ENCODE results near the gene PIK3AP1.
"Not testable (repeated sequence)": the region's sequence is repeated elsewhere in the genome, so short reads cannot be mapped to it uniquely, and the experiment has no call there.

Gene PIK3AP1

DNA sequence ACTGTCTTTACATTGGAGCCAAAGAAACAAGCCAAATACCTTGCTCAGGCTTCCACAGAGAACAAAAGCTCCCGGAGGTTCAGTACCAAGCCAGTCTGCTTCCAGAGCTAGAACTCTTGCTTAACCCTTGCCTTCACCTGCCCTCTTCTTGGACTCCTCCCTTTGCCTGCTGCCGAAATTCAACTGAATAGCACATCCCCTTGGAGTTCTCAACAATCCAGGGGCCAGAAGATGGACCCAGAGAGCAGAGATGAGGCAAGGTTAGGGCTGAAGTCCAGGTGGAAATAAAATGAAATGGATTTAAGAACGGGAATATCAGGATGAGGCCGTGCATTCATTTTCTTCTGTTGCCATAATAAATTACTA, 876 bp upstream of the PIK3AP1 start:
- no peak for DNase-seq (ENCODE audit: low spot score)

DNA sequence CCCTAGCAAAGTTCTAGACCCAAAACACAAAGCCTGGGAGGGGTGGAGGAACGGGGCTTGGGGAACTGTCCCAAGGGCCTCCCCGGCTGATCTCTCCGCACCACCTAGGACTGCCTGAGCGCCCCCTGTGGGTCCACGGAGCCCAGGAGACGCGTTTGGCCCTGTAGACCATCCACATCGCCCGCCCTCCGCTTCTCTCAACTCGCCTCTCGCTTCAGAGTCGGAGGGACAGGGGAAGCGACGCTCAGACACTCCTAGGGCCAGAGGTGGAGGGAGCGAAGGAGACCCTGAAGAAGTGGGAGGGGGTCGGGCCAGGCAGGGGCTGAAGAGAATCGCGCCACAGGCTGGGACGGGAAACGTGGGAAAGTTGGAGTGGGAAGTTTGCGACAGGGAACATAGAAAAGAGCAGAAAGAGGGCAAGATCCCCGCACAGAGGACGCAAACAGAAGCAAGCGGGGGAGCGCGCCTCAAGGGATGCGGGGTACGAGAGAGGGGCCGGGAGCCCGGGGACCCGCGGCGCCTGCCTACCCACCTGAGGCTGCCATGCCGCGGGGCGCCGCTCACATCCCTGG, 378 bp downstream of the PIK3AP1 start:
- no peak for DNase-seq (ENCODE audit: low spot score)

DNA sequence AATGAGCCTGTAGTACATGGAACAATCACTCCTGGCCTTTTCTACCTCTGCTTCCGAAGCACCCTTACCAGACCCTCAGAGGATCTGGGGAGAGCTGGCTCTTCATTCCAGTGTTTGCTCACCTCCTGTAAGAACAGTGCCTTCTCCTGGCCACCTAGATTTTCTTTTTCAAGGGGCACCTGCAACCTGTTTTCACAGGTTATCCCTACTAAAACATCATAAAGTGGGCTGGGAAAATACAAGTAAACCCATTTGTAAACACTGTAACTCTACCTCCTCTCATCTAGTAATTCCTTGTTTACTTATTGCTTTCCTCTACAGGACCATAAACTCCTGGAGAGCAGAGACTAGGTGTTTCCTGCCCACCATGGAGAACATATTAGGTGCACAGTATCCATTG, 1.1 kb downstream of the PIK3AP1 start:
- DNase-seq (ENCODE audit: low spot score), result no peak

- no peak for DNase-seq (ENCODE audit: low spot score)
Observed at GRCh38 chr10:96718304-96718990, 1.9 kb downstream of the PIK3AP1 start.

DNA sequence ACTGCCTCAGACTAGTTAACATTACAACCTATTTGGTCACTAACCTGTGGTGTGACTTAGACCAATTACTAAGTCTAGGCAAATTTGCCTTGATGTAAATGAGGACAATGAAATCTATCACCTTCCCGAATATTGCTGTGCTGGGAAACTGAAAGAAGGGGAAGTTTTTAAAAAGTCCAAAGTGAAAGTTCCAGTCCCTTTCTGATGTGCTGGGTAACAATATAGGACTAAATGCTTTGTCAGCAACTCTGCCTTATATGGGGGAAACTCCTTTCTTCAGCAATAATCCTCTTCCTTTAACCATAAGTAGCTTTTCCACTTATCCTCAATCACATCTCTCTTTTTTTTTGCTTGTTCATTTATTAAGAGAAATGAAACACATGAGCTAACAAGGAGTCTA, 3.9 kb downstream of the PIK3AP1 start:
- no peak for DNase-seq (ENCODE audit: low spot score)

DNA sequence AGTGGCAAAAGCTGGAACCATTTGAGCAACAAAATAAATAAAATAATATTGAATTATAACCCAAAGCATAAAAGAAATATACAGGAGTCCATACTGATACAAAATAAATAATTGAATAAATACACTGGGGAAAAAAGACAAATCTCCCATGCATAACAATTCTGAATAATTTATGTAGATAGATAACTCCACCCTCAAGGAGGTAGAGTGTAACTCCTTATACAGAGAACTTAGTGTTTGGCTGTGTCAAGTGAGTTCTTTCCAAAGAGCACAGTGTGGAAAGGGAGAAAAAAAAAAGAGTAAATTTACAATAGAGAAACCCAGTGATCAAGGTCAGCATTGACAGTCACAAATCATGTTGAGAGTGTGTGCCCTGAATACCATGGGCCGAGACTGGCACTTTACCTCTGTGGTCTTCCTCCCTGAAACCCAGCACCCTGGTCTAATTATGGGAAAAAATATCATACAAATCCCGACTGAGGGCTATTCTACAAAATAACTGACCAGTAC, 5.5 kb downstream of the PIK3AP1 start:
- DNase-seq (ENCODE audit: low spot score), result no peak

DNA sequence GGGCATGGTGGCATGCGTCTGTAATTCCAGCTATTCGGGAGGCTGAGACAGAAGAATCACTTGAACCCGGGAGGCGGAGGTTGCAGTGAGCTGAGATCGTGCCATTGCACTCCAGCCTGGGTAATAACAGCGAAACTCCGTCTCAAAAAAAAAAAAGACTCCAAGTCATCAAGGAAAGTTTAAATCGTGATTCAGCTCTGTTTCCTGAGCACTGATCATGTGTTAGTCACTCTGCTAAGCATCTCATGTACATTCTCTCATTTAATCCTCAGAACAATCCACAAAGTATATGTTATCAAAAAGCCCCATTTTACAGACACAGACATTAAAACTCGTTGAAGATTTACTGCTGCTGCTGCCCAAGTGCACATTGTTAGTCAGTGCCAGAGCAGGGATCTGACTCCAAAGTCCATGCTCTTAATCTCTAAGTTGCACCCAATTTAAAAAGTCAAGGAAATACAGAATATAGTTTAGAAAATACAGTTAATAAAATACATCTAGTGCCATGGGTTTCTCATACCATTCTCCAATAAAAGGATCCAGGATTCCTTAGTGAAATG, 6.2 kb downstream of the PIK3AP1 start:
- DNase-seq (ENCODE audit: low spot score), result no peak

DNA sequence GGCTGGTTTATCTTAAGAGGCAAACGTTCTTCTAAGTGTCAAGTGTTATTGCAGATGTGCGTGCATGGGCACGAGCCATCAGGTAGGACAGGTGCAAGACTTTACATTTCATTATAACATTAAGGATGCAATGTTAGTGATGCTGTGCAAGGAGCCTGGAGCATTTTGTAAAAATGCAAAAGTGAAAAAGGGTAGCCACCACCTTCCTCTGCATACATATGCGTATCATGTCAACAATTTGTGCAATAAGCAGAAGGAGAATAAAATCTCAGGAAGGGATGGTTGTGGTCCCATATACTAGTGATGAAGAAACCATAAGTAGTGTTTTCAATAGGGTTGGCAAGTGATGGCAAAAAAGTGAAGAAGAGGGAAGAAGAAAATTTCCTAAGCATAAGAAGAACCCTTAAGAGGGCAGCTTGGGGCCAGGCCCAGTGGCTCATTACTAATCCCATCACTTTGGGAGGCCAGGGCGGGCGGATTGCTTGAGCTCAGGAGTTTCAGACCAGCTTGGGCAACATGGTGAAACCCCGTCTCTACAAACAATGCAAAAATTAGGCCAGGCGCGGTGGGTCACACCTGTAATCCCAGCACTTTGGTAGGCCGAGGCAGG, 7.5 kb downstream of the PIK3AP1 start:
- DNase-seq (ENCODE audit: low spot score), result no peak

DNA sequence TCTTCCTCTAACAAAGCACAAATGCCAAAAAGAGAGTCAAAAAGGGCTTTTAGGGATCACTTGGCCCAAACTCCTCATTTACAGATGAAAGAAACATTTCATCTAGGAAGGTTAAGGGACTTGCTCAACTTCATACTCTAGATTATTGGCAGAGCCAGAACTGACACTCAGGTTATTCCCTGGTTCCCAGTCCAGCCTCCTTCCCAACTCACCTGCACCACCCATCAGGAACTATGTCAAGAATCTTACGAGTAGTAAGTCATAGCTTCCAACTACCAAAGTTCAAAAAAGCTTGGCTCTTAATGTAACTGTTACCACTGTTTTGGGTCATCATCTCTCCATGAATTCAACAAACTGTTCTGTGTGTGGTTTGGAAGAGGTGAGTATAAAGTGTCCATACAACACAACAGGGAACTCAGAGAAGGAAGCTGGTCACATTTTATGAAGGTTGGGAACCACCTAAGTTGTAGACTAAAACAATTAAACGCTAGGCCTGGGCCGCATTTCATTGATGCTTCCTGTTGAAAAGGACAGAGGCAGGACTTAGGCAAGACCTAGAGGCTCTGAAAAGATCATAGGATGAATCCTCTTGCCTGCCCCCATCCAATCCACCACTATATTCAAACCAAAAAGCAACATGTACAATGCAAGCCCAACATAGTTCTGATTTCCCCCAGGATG, 9.1 kb downstream of the PIK3AP1 start:
- no peak for DNase-seq (ENCODE audit: low spot score)

DNA sequence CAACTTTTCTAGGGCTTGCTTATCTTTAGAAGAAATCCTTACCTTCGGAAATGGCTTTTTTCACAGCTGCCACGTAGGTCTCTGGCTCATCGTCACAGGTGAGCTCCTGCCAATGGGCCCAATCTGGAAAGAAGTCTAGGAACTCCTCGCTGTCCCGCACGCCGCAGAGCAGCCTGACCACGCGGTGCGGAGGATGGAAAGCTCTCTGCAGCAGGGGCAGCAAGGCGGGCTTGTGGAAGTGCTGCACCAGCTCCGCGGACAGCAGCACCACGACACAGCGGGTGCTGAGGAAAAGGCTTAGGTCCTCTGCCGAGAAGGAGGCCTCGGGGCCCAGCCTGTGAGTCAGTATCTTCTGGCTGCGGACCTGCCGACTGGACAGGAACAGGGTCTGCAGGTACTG, 10.8 kb downstream of the PIK3AP1 start:
- DNase-seq (ENCODE audit: low spot score), result no peak

GRCh38 chr10:96708996-96709395, 11.3 kb downstream of the PIK3AP1 start:
- DNase-seq (ENCODE audit: low spot score), result no peak

- no peak for DNase-seq (ENCODE audit: low spot score)
Observed at GRCh38 chr10:96708456-96708855, 11.9 kb downstream of the PIK3AP1 start.

DNA sequence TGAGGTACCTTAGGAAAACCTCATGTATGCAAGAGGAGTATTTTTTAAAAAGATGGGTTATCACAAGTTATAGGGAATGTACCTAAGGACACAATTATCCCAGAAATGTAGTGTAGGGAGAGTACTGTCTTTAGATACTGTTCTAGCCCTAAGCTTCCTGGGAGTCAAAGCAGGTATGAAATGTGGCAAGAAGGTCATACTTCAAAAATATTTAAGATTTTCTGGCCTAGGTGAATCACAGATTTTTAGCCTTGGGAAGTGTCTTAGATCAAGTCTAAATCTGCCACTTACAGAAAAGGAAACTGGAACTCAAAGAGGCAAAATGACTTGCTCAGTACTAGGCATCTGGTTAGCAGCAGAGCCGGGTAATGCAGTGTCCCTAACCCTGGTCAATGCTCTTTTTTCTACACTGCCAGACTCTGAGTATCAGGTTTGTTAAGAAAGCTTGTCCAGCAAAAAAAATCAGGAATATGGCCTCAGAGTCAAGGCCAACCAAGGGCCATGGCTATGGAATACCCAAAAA, 13.9 kb downstream of the PIK3AP1 start:
- DNase-seq (ENCODE audit: low spot score), result no peak

GRCh38 chr10:96705134-96705533, 15.2 kb downstream of the PIK3AP1 start:
- DNase-seq (ENCODE audit: low spot score), result no peak

GRCh38 chr10:96704563-96704962, 15.8 kb downstream of the PIK3AP1 start:
- DNase-seq (ENCODE audit: low spot score), result no peak

GRCh38 chr10:96703358-96703757, 17.0 kb downstream of the PIK3AP1 start:
- DNase-seq (ENCODE audit: low spot score), result no peak

GRCh38 chr10:96701265-96701664, 19.0 kb downstream of the PIK3AP1 start:
- no peak for DNase-seq (ENCODE audit: low spot score)

DNA sequence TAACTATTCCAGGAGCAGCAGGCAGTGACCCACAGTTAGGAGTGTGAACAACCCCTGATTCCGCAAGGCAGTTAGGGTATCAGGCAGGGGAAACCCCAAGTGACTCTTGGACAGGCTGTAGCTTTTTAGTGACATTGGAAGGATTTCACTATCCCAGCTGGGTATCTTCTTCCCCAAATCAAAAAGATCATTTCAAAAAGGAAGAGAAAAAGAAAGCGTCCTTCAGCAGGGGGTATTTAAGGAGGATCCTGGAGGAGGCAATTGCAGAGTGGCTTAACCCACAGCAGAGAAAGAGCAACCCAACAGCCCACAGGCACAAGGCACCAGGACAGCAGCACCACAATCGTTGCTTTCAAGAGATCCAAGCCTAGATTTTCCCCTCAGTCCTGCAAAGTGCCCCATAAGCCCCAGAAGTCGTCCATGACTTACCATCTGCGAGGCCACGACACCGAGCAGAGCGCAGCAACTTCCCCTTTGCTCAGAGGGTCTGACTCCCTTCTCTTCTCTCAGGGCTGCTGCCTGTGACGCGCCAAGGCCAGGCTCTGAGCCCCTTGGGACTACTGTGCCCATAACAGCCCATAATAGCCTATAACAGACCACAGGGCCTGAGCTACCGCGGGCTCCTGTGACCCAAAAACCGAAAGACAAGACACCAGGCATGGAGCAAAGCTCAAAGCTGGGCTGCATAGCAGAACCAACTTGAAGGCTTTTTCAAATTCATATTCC, 19.8 kb downstream of the PIK3AP1 start:
- no peak for DNase-seq (ENCODE audit: low spot score)

- DNase-seq (ENCODE audit: low spot score), result no peak
Observed at GRCh38 chr10:96699613-96700012, 20.7 kb downstream of the PIK3AP1 start.

DNA sequence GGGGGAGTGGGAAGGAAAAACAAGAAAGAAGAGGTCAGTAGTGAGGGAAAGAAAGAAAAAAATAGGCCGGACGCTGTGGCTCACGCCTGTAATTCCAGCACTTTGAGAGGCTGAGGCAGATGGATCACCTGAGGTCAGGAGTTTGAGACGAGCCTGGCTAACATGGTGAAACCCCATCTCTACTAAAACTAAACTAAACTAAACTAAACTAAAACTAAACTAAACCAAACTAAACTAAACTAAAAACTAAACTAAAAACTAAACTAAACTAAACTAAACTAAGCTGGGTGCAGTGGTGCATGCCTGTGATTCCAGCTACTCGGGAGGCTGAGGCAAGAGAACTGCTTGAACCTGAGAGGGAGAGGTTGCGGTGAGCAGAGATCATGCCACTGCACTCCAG, 22.0 kb downstream of the PIK3AP1 start:
- not testable (repeated sequence) for DNase-seq (ENCODE audit: low spot score)

DNA sequence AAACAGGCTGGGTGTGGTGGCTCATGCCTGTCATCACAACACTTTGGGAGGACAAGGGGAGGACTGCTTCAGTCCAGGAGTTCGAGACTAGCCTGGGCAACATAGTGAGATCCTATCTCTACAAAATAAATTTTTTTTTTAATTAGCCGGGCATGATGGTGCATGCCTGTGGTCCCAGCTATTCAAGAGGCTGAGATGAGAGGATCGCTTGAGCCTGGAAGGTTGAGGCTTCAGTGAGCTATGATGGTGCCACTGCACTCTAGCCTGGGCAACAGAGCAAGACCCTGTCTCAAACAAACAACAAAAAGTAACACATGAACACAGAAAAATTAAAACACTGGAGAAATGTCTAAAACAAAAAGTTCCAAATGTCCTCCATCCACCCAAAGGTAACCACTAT, 22.9 kb downstream of the PIK3AP1 start:
- no peak for DNase-seq (ENCODE audit: low spot score)

Data from left forelimb (tissue), 1 donor.